GM18519 (cell line): ENCODE data around the gene B4GALNT3.
"Not testable (repeated sequence)": the region's sequence is repeated elsewhere in the genome, so short reads cannot be mapped to it uniquely, and the experiment has no call there.

ENCODE experiments used
- ATAC-seq: cut with Tn5 transposase; IDR thresholded peaks from one replicate; pipeline ENCODE4 v1.9.1; 2021; ENCODE audit warnings: mild to moderate bottlenecking, moderate library complexity; ENCODE audit not compliant: unreplicated experiment, low FRiP score

Gene B4GALNT3

GRCh38 chr12:459430-460258, at the start of gene B4GALNT3:
Gene B4GALNT3 (plus strand): TSS chr12:459939. CDS start chr12:460377, 438 bp downstream.
- ATAC-seq: no peak

GRCh38 chr12:414859-415258, 44.9 kb upstream of the B4GALNT3 start:
- no peak for ATAC-seq

GRCh38 chr12:418432-418831, 41.3 kb upstream of the B4GALNT3 start:
- ATAC-seq: no peak

GRCh38 chr12:422526-422925, 37.2 kb upstream of the B4GALNT3 start:
- no peak for ATAC-seq

GRCh38 chr12:435737-436136, 24.0 kb upstream of the B4GALNT3 start:
- ATAC-seq: not testable (repeated sequence)

GRCh38 chr12:442235-442884, 17.4 kb upstream of the B4GALNT3 start:
- ATAC-seq: no peak

- no peak for ATAC-seq
Observed at GRCh38 chr12:447141-447540, 12.6 kb upstream of the B4GALNT3 start.

GRCh38 chr12:449203-449602, 10.5 kb upstream of the B4GALNT3 start:
- ATAC-seq: no peak

- ATAC-seq: no peak
Observed at GRCh38 chr12:450438-450837, 9.3 kb upstream of the B4GALNT3 start.

- ATAC-seq: no peak
Observed at GRCh38 chr12:452667-453210, 7.0 kb upstream of the B4GALNT3 start.

GRCh38 chr12:454833-455232, 4.9 kb upstream of the B4GALNT3 start:
- ATAC-seq: no peak

GRCh38 chr12:455821-456220, 3.9 kb upstream of the B4GALNT3 start:
- ATAC-seq: no peak

GRCh38 chr12:457676-458075, 2.1 kb upstream of the B4GALNT3 start:
- ATAC-seq: no peak

- no peak for ATAC-seq
Observed at GRCh38 chr12:459050-459429, 699 bp upstream of the B4GALNT3 start.

GRCh38 chr12:460261-461230, 807 bp downstream of the B4GALNT3 start:
- no peak for ATAC-seq

GRCh38 chr12:461425-461824, 1.7 kb downstream of the B4GALNT3 start:
- ATAC-seq: no peak

- no peak for ATAC-seq
Observed at GRCh38 chr12:462936-463705, 3.4 kb downstream of the B4GALNT3 start.

GRCh38 chr12:464484-465267, 4.9 kb downstream of the B4GALNT3 start:
- ATAC-seq: no peak

GRCh38 chr12:466039-466438, 6.3 kb downstream of the B4GALNT3 start:
- ATAC-seq: no peak
